ENCODE measurements around the gene WRAP53.

The WRAP53 gene

GRCh38 chr17:7652388-7653356, 35.6 kb upstream of the WRAP53 start:
- Histone ChIP-seq H4K20me1 (peaks cover 30% of the 10 kb centered on the region), H3K9me3 (no peaks in the 10 kb centered on the region), H3K4me1 (peaks cover 30% of the 10 kb centered on the region), H3K36me3 (no peaks in the 10 kb centered on the region), H3K27me3 (peaks cover 69% of the 10 kb centered on the region), H3K27ac (no peak overlapping the region), H3K4me3 (no peak overlapping the region), H3K4me2 (no peak overlapping the region), H3K9ac (no peak overlapping the region)
- TF ChIP-seq Cebpa-rat (IDR thresholded peaks at IDR 0.05): no peak

- TF ChIP-seq Cebpa-rat (IDR thresholded peaks at IDR 0.05): no peak
- Histone ChIP-seq H3K4me2 (peak overlapping the region; percentile 55), H3K4me3 (no peak overlapping the region), H3K27ac (no peak overlapping the region), H3K36me3 (no peaks in the 10 kb centered on the region), H3K4me1 (peaks cover 28% of the 10 kb centered on the region), H3K27me3 (peaks cover 54% of the 10 kb centered on the region), H3K9me3 (no peaks in the 10 kb centered on the region), H4K20me1 (peaks cover 29% of the 10 kb centered on the region), H3K9ac (no peak overlapping the region)
Measured at GRCh38 chr17:7654832-7655540, 33.3 kb upstream of the WRAP53 start.

GRCh38 chr17:7655541-7655840, 32.8 kb upstream of the WRAP53 start:
- TF ChIP-seq Cebpa-rat (IDR thresholded peaks at IDR 0.05): no peak
- H3K4me2 ChIP-seq: peak overlapping the region; percentile 55
- H4K20me1 ChIP-seq: peaks cover 25% of the 10 kb centered on the region
- H3K27me3 ChIP-seq: peaks cover 49% of the 10 kb centered on the region
- no peaks in the 10 kb centered on the region for H3K36me3 ChIP-seq
- peaks cover 23% of the 10 kb centered on the region for H3K4me1 ChIP-seq
- no peak overlapping the region for H3K9ac ChIP-seq
- no peaks in the 10 kb centered on the region for H3K9me3 ChIP-seq
- no peak overlapping the region for H3K27ac ChIP-seq
- no peak overlapping the region for H3K4me3 ChIP-seq

- peaks cover 33% of the 10 kb centered on the region for H3K27me3 ChIP-seq
- no peaks in the 10 kb centered on the region for H3K9me3 ChIP-seq
- TF ChIP-seq Cebpa-rat (IDR thresholded peaks at IDR 0.05): no peak
- no peak overlapping the region for H3K9ac ChIP-seq
- no peak overlapping the region for H3K4me2 ChIP-seq
- peaks cover 12% of the 10 kb centered on the region; the same call in 1 of the 2 replicates for H4K20me1 ChIP-seq
- H3K4me3 ChIP-seq: no peak overlapping the region
- no peaks in the 10 kb centered on the region for H3K36me3 ChIP-seq
- H3K27ac ChIP-seq: no peak overlapping the region
- peaks cover 11% of the 10 kb centered on the region for H3K4me1 ChIP-seq
Measured at GRCh38 chr17:7656958-7657609, 31.2 kb upstream of the WRAP53 start.

GRCh38 chr17:7667656-7668406, 20.4 kb upstream of the WRAP53 start:
- Histone ChIP-seq H3K4me2 (no peak overlapping the region), H3K27me3 (no peaks in the 10 kb centered on the region), H3K4me1 (no peaks in the 10 kb centered on the region), H3K9ac (no peak overlapping the region), H3K9me3 (no peaks in the 10 kb centered on the region), H3K27ac (no peak overlapping the region), H3K4me3 (no peak overlapping the region), H3K36me3 (peaks cover 78% of the 10 kb centered on the region), H4K20me1 (peaks cover 38% of the 10 kb centered on the region)
- no peak for TF ChIP-seq Cebpa-rat (IDR thresholded peaks at IDR 0.05)

- Histone ChIP-seq H4K20me1 (peaks cover 38% of the 10 kb centered on the region), H3K4me2 (no peak overlapping the region), H3K27ac (no peak overlapping the region), H3K36me3 (peaks cover 85% of the 10 kb centered on the region), H3K9ac (no peak overlapping the region), H3K9me3 (peaks cover 3% of the 10 kb centered on the region), H3K4me3 (no peak overlapping the region), H3K27me3 (no peaks in the 10 kb centered on the region), H3K4me1 (no peaks in the 10 kb centered on the region)
- TF ChIP-seq Cebpa-rat (IDR thresholded peaks at IDR 0.05): no peak
Measured at GRCh38 chr17:7668482-7668881, 19.8 kb upstream of the WRAP53 start.

- no peak overlapping the region for H3K4me2 ChIP-seq
- no peak for TF ChIP-seq Cebpa-rat (IDR thresholded peaks at IDR 0.05)
- H4K20me1 ChIP-seq: peaks cover 59% of the 10 kb centered on the region
- H3K36me3 ChIP-seq: peaks cover 98% of the 10 kb centered on the region
- H3K4me3 ChIP-seq: no peak overlapping the region
- H3K9ac ChIP-seq: no peak overlapping the region
- H3K27me3 ChIP-seq: no peaks in the 10 kb centered on the region
- no peak overlapping the region for H3K27ac ChIP-seq
- peaks cover 22% of the 10 kb centered on the region for H3K9me3 ChIP-seq
- no peaks in the 10 kb centered on the region for H3K4me1 ChIP-seq
Measured at GRCh38 chr17:7673239-7673638, 15.0 kb upstream of the WRAP53 start.

GRCh38 chr17:7674934-7675333, 13.3 kb upstream of the WRAP53 start:
- TF ChIP-seq Cebpa-rat (IDR thresholded peaks at IDR 0.05): no peak
- Histone ChIP-seq H3K4me1 (no peaks in the 10 kb centered on the region), H3K36me3 (peaks cover 98% of the 10 kb centered on the region), H3K9ac (no peak overlapping the region), H3K9me3 (peaks cover 22% of the 10 kb centered on the region), H4K20me1 (peaks cover 62% of the 10 kb centered on the region), H3K4me3 (no peak overlapping the region), H3K27me3 (no peaks in the 10 kb centered on the region), H3K27ac (no peak overlapping the region), H3K4me2 (no peak overlapping the region)

- Histone ChIP-seq H4K20me1 (peaks cover 72% of the 10 kb centered on the region), H3K36me3 (peaks cover 85% of the 10 kb centered on the region), H3K9me3 (peaks cover 22% of the 10 kb centered on the region), H3K4me3 (no peak overlapping the region), H3K9ac (no peak overlapping the region), H3K4me2 (no peak overlapping the region), H3K27ac (no peak overlapping the region), H3K27me3 (no peaks in the 10 kb centered on the region), H3K4me1 (no peaks in the 10 kb centered on the region)
- no peak for TF ChIP-seq Cebpa-rat (IDR thresholded peaks at IDR 0.05)
Measured at GRCh38 chr17:7676533-7676932, 11.7 kb upstream of the WRAP53 start.

Measured in BLaER1 (cell line).